GM21529 (cell line): ENCODE measurements around the gene ATF3.
A peak's percentile ranks its signal among the peaks of the same experiment; 100 is the strongest.

Experiments
- ATAC-seq: cut with Tn5 transposase; IDR thresholded peaks from one replicate; pipeline ENCODE4 v1.9.1; 2021; ENCODE audit not compliant: unreplicated experiment

The ATF3 gene, protein sequence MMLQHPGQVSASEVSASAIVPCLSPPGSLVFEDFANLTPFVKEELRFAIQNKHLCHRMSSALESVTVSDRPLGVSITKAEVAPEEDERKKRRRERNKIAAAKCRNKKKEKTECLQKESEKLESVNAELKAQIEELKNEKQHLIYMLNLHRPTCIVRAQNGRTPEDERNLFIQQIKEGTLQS

DNA sequence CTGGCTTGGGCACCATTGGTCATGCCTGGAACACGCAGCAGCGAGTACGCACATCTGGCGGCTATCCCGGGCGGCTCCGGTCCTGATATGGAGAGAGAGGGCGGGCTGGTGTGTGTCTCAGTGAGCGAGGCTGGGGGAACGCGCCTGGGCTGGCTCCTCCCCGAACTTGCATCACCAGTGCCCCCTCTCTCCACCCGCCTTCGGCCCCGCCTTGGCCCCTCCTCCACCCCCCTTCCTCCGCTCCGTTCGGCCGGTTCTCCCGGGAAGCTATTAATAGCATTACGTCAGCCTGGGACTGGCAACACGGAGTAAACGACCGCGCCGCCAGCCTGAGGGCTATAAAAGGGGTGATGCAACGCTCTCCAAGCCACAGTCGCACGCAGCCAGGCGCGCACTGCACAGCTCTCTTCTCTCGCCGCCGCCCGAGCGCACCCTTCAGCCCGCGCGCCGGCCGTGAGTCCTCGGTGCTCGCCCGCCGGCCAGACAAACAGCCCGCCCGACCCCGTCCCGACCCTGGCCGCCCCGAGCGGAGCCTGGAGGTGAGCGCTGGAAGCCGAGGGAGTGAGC lies at the start of gene ATF3:
TSS of gene ATF3 (plus strand) at position 370 of the 567 bp plus-strand sequence. CDS start 6,261 bp downstream, outside the sequence.
- ATAC-seq: peak; percentile 74

DNA sequence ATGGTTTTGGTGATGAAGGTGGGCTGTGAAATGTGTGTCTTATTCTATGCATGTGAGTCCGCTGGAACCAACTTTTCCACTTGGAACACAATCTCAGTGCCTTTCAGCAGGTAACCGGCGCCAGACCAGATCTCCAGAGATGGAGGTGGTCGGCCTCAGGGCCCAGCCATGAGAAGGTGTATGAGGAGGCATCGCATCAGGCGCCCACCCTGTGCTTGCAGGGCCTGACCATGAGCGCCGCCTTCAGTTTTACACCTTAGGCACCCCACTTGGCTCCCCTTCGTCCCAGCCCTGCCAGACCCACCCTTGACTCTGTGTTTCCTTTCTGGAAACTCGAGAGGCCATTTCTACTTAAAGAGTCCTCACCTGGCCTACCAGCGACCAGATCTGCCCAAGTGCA lies 48.6 kb upstream of the ATF3 start:
- no peak for ATAC-seq

DNA sequence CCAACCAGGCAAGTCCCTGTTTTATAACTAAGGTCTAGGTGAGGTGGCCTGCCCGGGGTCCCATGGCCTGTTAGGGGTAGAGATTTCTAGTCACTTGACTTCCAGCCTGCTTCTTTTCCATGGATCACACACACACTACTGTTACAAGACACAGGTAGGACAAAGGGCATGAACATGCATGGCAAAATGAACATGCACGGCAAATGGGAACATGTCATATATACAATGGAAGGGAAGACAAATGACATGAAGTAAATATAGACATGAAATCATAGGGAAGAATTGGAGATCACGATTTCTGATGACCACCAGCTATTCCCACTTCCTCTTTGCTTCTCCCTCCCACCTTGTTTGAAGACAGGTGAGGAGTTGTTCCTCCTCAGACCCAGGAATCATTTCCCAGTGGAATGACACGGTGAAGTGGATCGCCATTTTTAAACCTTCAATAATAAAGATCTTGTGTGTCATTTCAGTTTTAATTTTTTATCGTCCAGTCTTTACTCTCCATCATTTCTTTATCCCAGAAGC lies 47.6 kb upstream of the ATF3 start:
- no peak for ATAC-seq

- no peak for ATAC-seq
Observed at GRCh38 chr1:212561501-212561931, 47.0 kb upstream of the ATF3 start.

GRCh38 chr1:212562771-212563170 lies 45.8 kb upstream of the ATF3 start:
- ATAC-seq: no peak

- no peak for ATAC-seq
Observed at GRCh38 chr1:212565079-212565478, 43.5 kb upstream of the ATF3 start.

DNA sequence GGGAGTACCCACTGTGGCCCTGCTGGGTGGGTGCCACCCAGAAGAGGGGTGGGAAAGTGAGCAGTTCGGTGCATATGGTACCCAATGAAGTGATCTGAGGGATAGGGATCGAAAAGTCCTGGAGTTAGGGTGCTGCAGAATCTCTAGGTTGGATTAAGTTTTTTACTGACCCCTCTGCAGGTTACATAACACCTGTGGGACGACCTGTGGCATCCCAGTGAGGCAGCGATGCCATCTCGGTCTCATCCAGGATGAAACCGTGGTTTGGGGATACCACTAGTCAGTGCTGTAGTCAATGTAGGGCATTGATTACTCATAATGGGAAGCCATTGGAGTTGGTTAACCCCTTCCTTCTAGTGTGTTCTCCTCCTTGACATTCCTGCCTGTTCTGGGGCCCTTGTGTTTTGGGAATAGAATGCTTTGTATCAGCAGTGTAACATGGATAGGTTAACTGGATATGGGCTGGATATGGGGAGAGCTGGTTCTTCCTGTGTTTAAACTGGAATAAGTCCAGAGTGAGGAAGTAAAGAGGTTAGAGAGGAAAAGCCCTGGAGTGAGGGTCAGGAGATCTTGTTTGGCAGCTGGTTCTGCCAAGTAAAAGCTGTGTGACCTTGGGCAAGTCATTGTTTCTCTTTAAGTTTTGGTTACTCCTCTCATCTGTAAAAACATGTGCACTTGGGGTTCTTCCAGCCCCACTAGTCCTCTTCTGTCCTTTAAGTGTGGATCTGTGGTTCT lies 42.8 kb upstream of the ATF3 start:
- no peak for ATAC-seq

DNA sequence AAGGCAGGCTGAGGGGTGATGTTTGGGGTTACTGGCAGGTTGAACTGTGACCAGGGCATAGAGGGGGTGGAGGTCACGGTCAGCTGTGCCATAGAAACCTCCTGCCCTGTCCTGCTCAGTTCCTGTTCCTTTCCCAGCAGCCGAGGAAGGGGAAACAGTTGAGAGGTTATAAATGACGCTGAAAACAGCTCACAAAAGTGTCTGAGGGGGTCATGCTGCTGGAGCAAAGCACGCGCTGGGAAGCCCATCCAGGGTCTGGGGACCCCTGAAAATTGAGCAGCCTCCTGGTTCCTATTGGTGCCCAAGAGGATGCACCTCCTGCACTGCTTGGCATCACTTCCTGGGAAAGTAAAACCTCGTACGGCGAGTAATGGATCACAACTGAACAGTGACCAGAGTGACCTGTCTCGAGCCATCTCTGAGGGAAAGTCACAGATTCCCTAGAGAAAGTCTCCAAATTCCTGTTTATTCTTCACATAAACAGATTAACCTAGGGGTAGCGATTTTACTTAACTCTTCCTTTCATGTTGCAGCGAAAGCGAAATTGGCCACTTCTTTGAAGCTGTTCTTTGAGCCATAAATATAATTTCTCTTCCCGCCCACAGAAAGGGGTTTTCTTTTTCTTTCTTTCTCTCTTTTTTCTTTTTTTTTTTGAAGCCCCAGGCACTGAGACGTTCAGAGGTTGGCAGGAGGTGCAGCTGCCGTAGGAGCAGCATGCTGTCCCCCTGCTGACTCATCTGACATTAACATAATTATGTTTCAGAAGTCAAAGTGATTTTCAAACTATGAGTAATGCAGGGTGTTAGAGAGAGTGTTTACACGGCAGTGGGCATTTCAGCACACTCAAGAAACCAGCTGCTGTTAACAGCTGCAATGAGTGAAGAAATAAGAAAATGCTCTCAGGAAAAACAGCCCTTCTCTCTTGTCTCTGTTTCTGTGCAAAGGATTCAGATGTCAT lies 41.8 kb upstream of the ATF3 start:
- peak; percentile 97 for ATAC-seq

- no peak for ATAC-seq
Observed at GRCh38 chr1:212567638-212568037, 40.9 kb upstream of the ATF3 start.

- ATAC-seq: no peak
Observed at GRCh38 chr1:212568978-212569537, 39.5 kb upstream of the ATF3 start.

DNA sequence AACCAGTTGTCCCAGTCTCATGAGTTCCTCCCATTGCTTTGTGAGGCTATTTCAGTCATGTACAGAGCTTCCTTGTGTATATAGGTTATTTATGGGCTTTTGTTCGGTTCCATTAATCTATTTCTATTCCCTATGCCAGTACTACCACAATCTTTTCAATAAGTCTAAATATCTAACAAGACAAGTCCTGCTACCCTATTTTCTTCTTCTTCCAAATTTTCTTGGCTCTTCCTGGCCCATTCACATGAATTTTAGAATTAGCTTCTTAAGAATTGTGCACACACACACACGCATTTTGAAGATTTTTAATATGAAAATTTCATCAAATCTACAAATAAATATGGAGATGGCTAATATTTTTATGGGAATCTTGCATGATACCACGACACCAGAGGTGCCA lies 33.8 kb upstream of the ATF3 start:
- ATAC-seq: no peak

DNA sequence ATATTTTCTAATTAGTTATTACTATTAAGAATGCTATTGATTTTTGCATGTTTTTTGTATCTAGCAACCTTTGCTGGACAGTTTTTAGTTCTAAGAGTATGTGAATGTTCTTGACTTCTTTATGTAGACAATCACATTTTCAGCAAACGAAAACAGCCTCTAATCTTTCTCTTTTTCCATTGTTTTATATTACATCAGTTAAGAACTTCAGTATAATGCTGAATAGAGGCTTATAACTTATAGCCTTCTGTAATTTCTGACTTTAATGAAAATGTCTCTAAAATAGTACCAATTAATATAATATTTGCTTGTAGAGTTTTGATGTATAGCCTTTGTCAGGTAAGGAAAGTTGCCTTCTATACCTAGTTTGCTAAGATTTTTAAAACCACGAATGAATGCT lies 33.2 kb upstream of the ATF3 start:
- ATAC-seq: no peak

GRCh38 chr1:212578041-212578440 lies 30.5 kb upstream of the ATF3 start:
- ATAC-seq: no peak

DNA sequence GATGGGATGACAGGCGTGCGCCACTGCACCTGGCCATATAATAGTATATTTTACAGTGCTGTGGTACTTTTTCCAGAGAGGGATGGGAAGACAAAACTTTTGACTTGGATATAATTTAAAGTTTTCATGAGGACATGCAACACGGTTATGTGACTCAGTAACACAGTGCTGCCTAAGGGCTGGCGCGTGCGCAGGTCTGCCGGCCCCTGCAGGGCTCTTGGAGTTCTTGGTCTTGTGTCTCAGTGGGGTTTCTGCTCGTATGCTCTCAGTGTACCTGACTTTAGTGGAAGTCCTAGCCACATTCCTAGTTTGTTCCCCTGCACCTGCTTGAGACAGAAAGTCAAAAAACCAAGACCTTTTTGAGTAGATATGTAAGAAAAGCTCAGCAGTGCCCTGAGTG lies 27.5 kb upstream of the ATF3 start:
- no peak for ATAC-seq

GRCh38 chr1:212582291-212582690 lies 26.3 kb upstream of the ATF3 start:
- ATAC-seq: no peak

DNA sequence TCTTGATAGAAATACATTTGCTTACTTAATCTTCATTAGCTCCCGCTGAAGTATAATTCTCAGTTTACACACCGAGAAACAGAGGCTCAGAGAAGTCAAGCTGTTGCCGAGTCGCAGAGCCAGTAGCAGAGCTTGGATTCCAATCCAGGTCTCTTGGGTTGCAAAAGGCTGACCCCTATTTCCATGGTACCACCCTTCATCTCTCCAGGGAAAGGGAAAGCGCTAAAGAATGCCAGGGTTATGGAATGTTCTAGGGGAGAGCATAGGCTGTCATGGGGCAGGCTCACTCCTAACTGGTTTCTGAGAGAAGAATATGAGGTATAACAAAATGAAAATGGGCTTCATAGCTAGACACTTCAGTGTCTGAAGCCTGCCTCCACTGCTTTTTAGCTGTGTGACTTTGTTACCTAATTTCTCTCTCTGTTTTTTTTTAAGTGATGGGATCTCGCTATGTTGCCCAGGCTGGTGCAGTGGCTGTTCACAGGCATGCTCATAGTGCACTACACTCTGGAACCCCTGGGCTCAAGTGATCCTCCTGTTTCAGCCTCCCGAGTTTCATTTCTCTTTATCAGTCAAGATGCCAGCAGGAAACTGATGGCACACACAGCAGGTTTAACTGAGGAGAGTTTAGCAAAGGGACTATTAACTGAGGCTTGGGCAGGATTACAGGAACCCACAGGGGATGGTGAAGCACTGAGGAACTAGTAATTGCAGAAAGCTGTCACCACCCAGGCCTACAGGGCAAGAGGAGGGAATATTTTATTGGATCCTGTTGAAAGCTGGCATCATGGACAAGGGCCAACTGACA lies 25.5 kb upstream of the ATF3 start:
- ATAC-seq: no peak

DNA sequence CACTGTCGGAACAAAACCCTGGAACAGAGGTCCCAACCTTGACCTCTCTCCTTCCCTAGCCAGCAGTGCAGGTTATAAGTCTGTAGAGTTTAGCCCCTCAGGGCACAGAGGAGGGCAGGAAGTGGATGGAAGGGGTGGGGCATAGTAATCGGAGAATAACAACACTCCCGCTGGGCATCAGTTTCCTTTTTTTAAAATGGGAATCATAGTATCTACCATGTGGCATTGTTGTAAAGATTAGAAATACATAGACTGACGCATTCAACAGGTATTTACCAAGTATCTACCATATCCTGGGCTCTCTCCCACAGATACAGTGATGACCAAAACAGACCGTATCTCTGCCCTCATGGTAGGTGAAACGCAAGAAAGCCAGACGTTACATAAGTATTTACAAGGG lies 24.9 kb upstream of the ATF3 start:
- ATAC-seq: no peak

GRCh38 chr1:212584092-212584886 lies 24.3 kb upstream of the ATF3 start:
- no peak for ATAC-seq

DNA sequence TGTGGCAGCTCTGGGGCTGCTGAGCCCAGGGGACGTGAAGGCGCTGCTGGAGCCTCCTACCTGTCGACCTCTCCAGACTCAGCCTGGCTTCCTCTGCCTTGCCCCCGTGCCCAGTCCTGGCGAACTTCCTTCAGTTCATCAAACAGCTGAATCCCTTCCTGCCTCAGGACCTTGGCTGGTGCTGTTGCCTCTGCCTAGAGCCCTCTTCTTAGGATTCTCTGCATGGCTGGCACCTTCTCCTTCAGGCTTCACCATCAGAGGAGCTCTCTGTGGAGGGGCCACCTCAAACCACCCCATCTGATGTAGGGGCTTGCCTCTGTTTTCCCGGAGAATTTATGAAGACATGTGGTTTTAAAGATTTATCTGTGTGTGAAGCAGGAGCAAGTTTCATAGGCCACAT lies 23.4 kb upstream of the ATF3 start:
- no peak for ATAC-seq
